DMS114 treated with DMSO at 0.1 percent for 48 hours (cell line): Measurements from ENCODE around the gene PPP2R5E.

Source experiments
- DNase-seq: peaks from one replicate; lab custom pipeline; 2025; ENCODE audit not compliant: unreplicated experiment; lab: John Stamatoyannopoulos, UW

Gene PPP2R5E

GRCh38 chr14:63472986-63473788 is 70.0 kb downstream of the PPP2R5E start:
- DNase-seq, result no peak

GRCh38 chr14:63470962-63471793 is 72.0 kb downstream of the PPP2R5E start:
- DNase-seq, result no peak

- DNase-seq, result no peak
These were observed 74.9 kb downstream of the PPP2R5E start for GRCh38 chr14:63468294-63468693.

GRCh38 chr14:63467440-63468072 is 75.6 kb downstream of the PPP2R5E start:
- no peak for DNase-seq

GRCh38 chr14:63465347-63465746 is 77.8 kb downstream of the PPP2R5E start:
- DNase-seq, result no peak

- no peak for DNase-seq
These were observed 82.4 kb downstream of the PPP2R5E start for GRCh38 chr14:63460680-63461369.

GRCh38 chr14:63459738-63460137 is 83.4 kb downstream of the PPP2R5E start:
- no peak for DNase-seq

- DNase-seq, result no peak
These were observed 85.7 kb downstream of the PPP2R5E start for GRCh38 chr14:63457498-63457897.

- no peak for DNase-seq
These were observed 88.1 kb downstream of the PPP2R5E start for GRCh38 chr14:63454863-63455622.

- no peak for DNase-seq
These were observed 88.7 kb downstream of the PPP2R5E start for GRCh38 chr14:63454436-63454835.

GRCh38 chr14:63453443-63453936 is 89.7 kb downstream of the PPP2R5E start:
- DNase-seq, result no peak

GRCh38 chr14:63452796-63453195 is 90.4 kb downstream of the PPP2R5E start:
- DNase-seq, result no peak

GRCh38 chr14:63448841-63449240 is 94.3 kb downstream of the PPP2R5E start:
- no peak for DNase-seq

- no peak for DNase-seq
These were observed 98.6 kb downstream of the PPP2R5E start for GRCh38 chr14:63444588-63444987.

- DNase-seq, result no peak
These were observed 99.2 kb downstream of the PPP2R5E start for GRCh38 chr14:63443988-63444387.

GRCh38 chr14:63443361-63443760 is 99.8 kb downstream of the PPP2R5E start:
- DNase-seq, result no peak

GRCh38 chr14:63438065-63438757 is 105.0 kb downstream of the PPP2R5E start:
- DNase-seq, result no peak

- DNase-seq, result no peak
These were observed 106.7 kb downstream of the PPP2R5E start for GRCh38 chr14:63436286-63437098.

GRCh38 chr14:63435838-63436237 is 107.3 kb downstream of the PPP2R5E start:
- no peak for DNase-seq
